ENCODE measurements around the gene HAND2.

HAND2 gene

GRCh38 chr4:173519111-173520101 is 10.6 kb downstream of the HAND2 start:
- Mint-ChIP-seq H3K4me1 (ENCODE audit: low read depth) (peaks cover 7% of the 10 kb centered on the region), H3K27ac (peak overlapping the region; percentile 11), H3K9me3 (peaks cover 9% of the 10 kb centered on the region), H3K4me3 (no peak overlapping the region), H3K36me3 (ENCODE audit: low read depth) (peaks cover 5% of the 10 kb centered on the region), H3K27me3 (ENCODE audit: low read depth) (peaks cover 97% of the 10 kb centered on the region)
- DNase-seq (ENCODE audit: low spot score) = no peak

- H3K36me3 Mint-ChIP-seq (ENCODE audit: low read depth) = peaks cover 3% of the 10 kb centered on the region
- H3K4me1 Mint-ChIP-seq (ENCODE audit: low read depth) = peaks cover 7% of the 10 kb centered on the region
- H3K27ac Mint-ChIP-seq = peak overlapping the region; percentile 11
- DNase-seq (ENCODE audit: low spot score) = no peak
- H3K9me3 Mint-ChIP-seq = peaks cover 6% of the 10 kb centered on the region
- H3K4me3 Mint-ChIP-seq = no peak overlapping the region
- peaks cover 97% of the 10 kb centered on the region for H3K27me3 Mint-ChIP-seq (ENCODE audit: low read depth)
Measured at GRCh38 chr4:173518425-173519102, 11.5 kb downstream of the HAND2 start.

- H3K36me3 Mint-ChIP-seq (ENCODE audit: low read depth) = peaks cover 3% of the 10 kb centered on the region
Measured at GRCh38 chr4:173517781-173518424, 12.1 kb downstream of the HAND2 start.

DNA sequence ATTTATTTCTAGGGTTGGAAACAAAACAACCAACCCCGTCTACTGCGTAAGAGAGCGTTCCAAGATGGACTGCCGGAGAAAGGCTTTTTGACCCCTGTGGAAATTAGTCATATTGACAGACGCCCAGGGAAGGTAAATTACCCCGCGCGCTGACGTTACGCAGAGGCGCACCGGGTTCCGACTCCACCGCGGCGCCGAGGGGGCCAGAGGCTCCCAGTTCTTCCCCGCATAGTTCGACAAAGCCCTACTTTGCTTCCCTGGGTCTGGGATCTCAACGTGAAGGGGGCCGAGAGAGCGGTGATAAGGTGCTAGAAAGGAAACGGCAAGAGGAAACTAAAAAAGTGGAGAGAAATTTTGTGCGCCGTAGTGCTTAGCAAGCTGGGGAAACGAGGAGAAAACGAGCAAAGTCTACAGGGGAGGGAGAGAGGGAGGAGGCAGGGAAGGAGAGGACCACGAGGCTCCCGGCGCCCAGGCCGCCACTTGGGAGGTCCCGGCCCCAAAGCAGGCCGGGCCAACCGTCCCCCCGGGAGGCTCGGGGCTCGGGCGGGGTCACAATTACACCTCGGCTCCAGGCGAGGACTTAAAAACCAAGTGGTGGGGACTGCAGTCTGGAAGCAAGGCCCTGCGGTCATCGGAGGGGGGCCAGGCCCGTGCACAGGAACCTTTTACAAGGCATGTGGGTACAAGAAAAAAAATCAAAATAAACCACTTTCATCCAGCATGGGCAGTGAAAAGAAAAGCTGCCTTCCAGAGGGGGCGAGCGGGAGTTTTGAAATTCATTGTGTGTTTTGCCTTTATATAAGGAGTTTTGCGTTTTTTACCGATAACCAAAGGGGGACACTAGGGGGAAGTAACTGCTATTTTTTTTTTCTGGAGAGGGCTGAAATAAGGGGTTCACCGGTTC is 13.2 kb downstream of the HAND2 start:
- peaks cover 5% of the 10 kb centered on the region for H3K4me1 Mint-ChIP-seq (ENCODE audit: low read depth)

More at GRCh38 chr4:173517781-173518424, 12.1 kb downstream of the HAND2 start:
- Mint-ChIP-seq H3K4me3 (no peak overlapping the region), H3K4me1 (ENCODE audit: low read depth) (peaks cover 7% of the 10 kb centered on the region), H3K27ac (no peak overlapping the region), H3K27me3 (ENCODE audit: low read depth) (peaks cover 99% of the 10 kb centered on the region), H3K9me3 (peaks cover 6% of the 10 kb centered on the region)
- no peak for DNase-seq (ENCODE audit: low spot score)

DNA sequence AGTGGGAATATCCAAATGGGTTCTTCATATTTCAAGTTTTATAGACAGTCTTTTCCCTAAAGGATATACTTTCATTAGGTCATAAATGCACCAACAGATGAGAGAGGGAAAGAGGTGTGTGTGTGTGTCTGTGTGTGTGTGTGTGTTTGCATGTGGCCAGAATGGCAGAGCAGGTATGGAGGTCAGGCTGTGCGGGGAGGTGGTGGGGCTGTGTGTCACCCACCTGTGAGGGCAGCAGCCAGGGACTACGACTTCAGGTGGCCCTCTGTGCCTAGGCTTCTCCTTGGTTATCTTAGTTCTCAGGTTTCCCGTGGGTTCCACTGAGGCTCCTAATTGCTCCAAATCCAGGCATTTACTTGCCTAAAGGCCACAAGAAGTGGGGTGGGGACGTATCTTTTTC is 14.6 kb downstream of the HAND2 start:
- H3K36me3 Mint-ChIP-seq (ENCODE audit: low read depth) = peaks cover 2% of the 10 kb centered on the region
- peaks cover 5% of the 10 kb centered on the region for H3K4me1 Mint-ChIP-seq (ENCODE audit: low read depth)
- no peak overlapping the region for H3K4me3 Mint-ChIP-seq
- H3K9me3 Mint-ChIP-seq = peaks cover 6% of the 10 kb centered on the region
- peaks cover 98% of the 10 kb centered on the region for H3K27me3 Mint-ChIP-seq (ENCODE audit: low read depth)
- no peak overlapping the region for H3K27ac Mint-ChIP-seq
- no peak for DNase-seq (ENCODE audit: low spot score)

More for the DNA sequence above, 13.2 kb downstream of the HAND2 start:
- Mint-ChIP-seq H3K36me3 (ENCODE audit: low read depth) (peaks cover 3% of the 10 kb centered on the region), H3K4me3 (peak overlapping the region; percentile 26), H3K27ac (peak overlapping the region; percentile 67), H3K27me3 (ENCODE audit: low read depth) (peaks cover 99% of the 10 kb centered on the region), H3K9me3 (peaks cover 6% of the 10 kb centered on the region)
- no peak for DNase-seq (ENCODE audit: low spot score)

DNA sequence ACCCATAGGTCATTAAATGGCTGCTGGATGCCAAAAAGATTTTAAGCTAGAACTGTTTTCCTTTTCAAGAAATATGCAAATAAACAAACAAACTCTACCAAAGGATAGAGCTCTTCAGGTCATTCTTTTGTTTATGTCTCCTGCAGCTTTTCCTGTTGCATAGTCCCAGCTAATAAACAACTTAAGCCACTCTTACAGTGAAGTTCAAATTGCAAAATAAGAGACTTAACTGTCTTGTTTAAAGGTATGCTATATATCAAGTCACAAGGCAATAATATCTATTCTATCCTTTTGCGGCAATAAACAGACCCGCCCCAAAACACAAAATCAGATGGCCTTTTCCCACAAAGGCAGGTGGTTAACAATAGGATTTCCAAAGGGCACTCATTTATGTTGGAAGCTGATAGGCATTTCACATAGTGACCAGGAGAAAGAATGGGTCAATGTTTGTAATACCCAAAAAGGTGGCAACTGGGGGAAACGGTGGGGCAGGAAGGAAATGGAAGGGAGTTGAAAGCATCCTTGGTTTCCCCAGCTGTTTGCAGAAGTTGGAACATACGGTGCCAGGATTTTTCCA is 15.3 kb downstream of the HAND2 start:
- Mint-ChIP-seq H3K4me3 (no peak overlapping the region), H3K36me3 (ENCODE audit: low read depth) (peaks cover 3% of the 10 kb centered on the region), H3K27ac (no peak overlapping the region), H3K4me1 (ENCODE audit: low read depth) (peaks cover 5% of the 10 kb centered on the region), H3K9me3 (peaks cover 6% of the 10 kb centered on the region), H3K27me3 (ENCODE audit: low read depth) (peaks cover 97% of the 10 kb centered on the region)
- no peak for DNase-seq (ENCODE audit: low spot score)

DNA sequence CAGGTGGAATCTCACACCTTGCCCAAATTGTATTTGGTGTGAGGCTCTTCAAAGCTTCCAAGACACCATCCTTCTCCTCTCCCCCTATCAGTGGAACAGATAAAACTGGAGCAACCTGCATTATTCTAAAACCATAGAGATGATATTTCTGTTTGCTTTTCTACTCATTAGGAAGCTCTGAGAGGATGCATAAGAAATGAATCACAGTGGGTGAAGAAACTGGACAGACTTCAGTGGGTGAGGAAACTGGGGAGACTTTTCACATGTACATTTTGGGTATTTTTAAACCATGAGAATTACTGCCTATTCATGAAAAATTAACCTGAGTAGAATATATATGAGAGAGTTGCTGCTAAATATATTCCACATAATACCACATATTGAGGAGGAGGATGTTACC is 16.4 kb downstream of the HAND2 start:
- Mint-ChIP-seq H3K27me3 (ENCODE audit: low read depth) (peaks cover 94% of the 10 kb centered on the region), H3K27ac (no peak overlapping the region), H3K36me3 (ENCODE audit: low read depth) (peaks cover 3% of the 10 kb centered on the region), H3K4me3 (no peak overlapping the region), H3K9me3 (peaks cover 6% of the 10 kb centered on the region), H3K4me1 (ENCODE audit: low read depth) (peaks cover 6% of the 10 kb centered on the region)
- DNase-seq (ENCODE audit: low spot score) = no peak

DNA sequence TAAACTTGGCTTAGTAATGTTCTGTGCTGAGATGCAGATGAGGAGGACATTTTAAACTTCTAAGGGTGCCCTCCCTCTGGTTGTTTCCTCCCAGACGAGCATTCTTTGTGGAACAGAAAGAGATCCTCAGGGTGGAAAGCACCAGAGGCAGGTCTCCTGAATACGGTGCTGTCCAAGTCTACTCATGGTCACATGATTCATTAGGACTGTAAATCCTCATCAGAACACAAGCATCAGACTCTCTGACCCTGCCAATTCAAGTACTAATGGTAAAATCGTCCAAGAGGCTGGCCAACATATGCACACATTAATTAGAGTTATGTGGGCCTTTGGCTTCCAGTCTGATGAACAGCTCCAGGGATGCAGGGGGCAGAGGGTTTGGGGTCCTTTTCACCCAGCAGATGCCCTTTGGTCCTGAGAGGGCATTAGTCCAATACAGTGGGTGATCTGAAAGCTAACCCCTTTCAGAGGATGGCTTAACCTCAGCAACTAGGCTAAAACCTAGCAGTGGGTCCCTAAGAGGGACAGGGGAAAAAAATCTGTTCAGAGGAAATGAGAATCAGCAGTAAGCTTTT is 18.2 kb downstream of the HAND2 start:
- Mint-ChIP-seq H3K9me3 (peaks cover 6% of the 10 kb centered on the region), H3K27me3 (ENCODE audit: low read depth) (peaks cover 95% of the 10 kb centered on the region), H3K36me3 (ENCODE audit: low read depth) (peaks cover 1% of the 10 kb centered on the region), H3K4me1 (ENCODE audit: low read depth) (peaks cover 8% of the 10 kb centered on the region), H3K4me3 (no peak overlapping the region), H3K27ac (no peak overlapping the region)
- no peak for DNase-seq (ENCODE audit: low spot score)

- Mint-ChIP-seq H3K9me3 (no peaks in the 10 kb centered on the region), H3K27ac (no peak overlapping the region), H3K4me1 (ENCODE audit: low read depth) (peaks cover 5% of the 10 kb centered on the region), H3K4me3 (peak overlapping the region; percentile 74), H3K36me3 (ENCODE audit: low read depth) (peaks cover 1% of the 10 kb centered on the region), H3K27me3 (ENCODE audit: low read depth) (peaks cover 90% of the 10 kb centered on the region)
- no peak for DNase-seq (ENCODE audit: low spot score)
Measured at GRCh38 chr4:173509036-173510001, 20.7 kb downstream of the HAND2 start.

- Mint-ChIP-seq H3K9me3 (no peaks in the 10 kb centered on the region), H3K4me3 (peak overlapping the region; percentile 74), H3K4me1 (ENCODE audit: low read depth) (peaks cover 5% of the 10 kb centered on the region), H3K36me3 (ENCODE audit: low read depth) (peaks cover 1% of the 10 kb centered on the region), H3K27ac (peak overlapping the region; percentile 26), H3K27me3 (ENCODE audit: low read depth) (peaks cover 90% of the 10 kb centered on the region)
- no peak for DNase-seq (ENCODE audit: low spot score)
Measured at GRCh38 chr4:173508386-173509035, 21.5 kb downstream of the HAND2 start.

GRCh38 chr4:173507471-173508385 is 22.3 kb downstream of the HAND2 start:
- H3K9me3 Mint-ChIP-seq = no peaks in the 10 kb centered on the region

More at GRCh38 chr4:173507471-173508385, 22.3 kb downstream of the HAND2 start:
- peaks cover 5% of the 10 kb centered on the region for H3K4me1 Mint-ChIP-seq (ENCODE audit: low read depth)
- H3K36me3 Mint-ChIP-seq (ENCODE audit: low read depth) = peaks cover 1% of the 10 kb centered on the region
- peaks cover 90% of the 10 kb centered on the region for H3K27me3 Mint-ChIP-seq (ENCODE audit: low read depth)
- H3K27ac Mint-ChIP-seq = peak overlapping the region; percentile 26
- peak overlapping the region; percentile 74 for H3K4me3 Mint-ChIP-seq
- no peak for DNase-seq (ENCODE audit: low spot score)
